ENCODE measurements around the gene SCN10A. TPM values are rescaled to one million over a fixed set of nuclear protein-coding genes. Genes with fewer than 3 reads are reported as not detected.

Gene SCN10A
- total and polyA plus RNA-seq, 2 experiments from 2014 or later, result 0.03 TPM; not detected in 1

- H3K9me3 Mint-ChIP-seq, result no peaks in the 10 kb centered on the region
- ATAC-seq, result no peak; the same call in 2 of the 3 replicates
- no peak overlapping the region for H3K27ac Mint-ChIP-seq
- H3K9me2 ChIP-seq (ENCODE audit: insufficient read depth), result no peaks in the 10 kb centered on the region; the same call in 1 of the 2 replicates
- peaks cover 4% of the 10 kb centered on the region; the same call in 2 of the 3 replicates for H3K4me1 Mint-ChIP-seq
- no peaks in the 10 kb centered on the region for H3F3A ChIP-seq (replicated peaks; ENCODE audit: low read depth)
- H3K4me3 ChIP-seq, result no peak overlapping the region
- no peaks in the 10 kb centered on the region for H3K36me3 Mint-ChIP-seq (ENCODE audit: low read depth)
- no peak overlapping the region for H3K4me2 ChIP-seq
- H3K4me3 Mint-ChIP-seq, result no peak overlapping the region
- TF ChIP-seq ETS1 (IDR thresholded peaks at IDR 0.05), result no peak
- TF ChIP-seq EZH2 (IDR thresholded peaks at IDR 0.05; ENCODE audit: low read depth, unreplicated experiment), result no peak
- TF ChIP-seq EZH2phosphoT487 (IDR thresholded peaks at IDR 0.05; ENCODE audit: unreplicated experiment), result no peak
- peaks cover 2% of the 10 kb centered on the region for H3K4me1 ChIP-seq (ENCODE audit: insufficient read depth)
- H3K27ac ChIP-seq (ENCODE audit: low read depth), result no peak overlapping the region
- no peak for DNase-seq (ENCODE audit: low spot score)
- H2AFZ ChIP-seq, result no peak overlapping the region
- H3K27me3 Mint-ChIP-seq (ENCODE audit: insufficient read depth, low read depth, poor library complexity), result peaks cover 4% of the 10 kb centered on the region
- no peaks in the 10 kb centered on the region for H4K20me1 ChIP-seq (replicated peaks; ENCODE audit: insufficient read depth)
- H3K79me2 ChIP-seq (replicated peaks; ENCODE audit: insufficient read depth), result no peaks in the 10 kb centered on the region
- H3K36me3 ChIP-seq (ENCODE audit: insufficient read depth), result no peaks in the 10 kb centered on the region
- H3K27me3 ChIP-seq (ENCODE audit: insufficient read depth), result no peaks in the 10 kb centered on the region
Observed at GRCh38 chr3:38726751-38727150, 89.3 kb downstream of the SCN10A start.

GRCh38 chr3:38725726-38726419 lies 90.1 kb downstream of the SCN10A start:
- no peak overlapping the region for H3K27ac ChIP-seq (ENCODE audit: low read depth)
- H3K27me3 ChIP-seq (ENCODE audit: insufficient read depth), result no peaks in the 10 kb centered on the region
- H3K9me3 Mint-ChIP-seq, result no peaks in the 10 kb centered on the region
- DNase-seq (ENCODE audit: low spot score) (no peak), ATAC-seq (no peak)
- no peaks in the 10 kb centered on the region for H4K20me1 ChIP-seq (replicated peaks; ENCODE audit: insufficient read depth)
- no peak overlapping the region for H3K4me3 ChIP-seq
- H3K79me2 ChIP-seq (replicated peaks; ENCODE audit: insufficient read depth), result no peaks in the 10 kb centered on the region
- peaks cover 12% of the 10 kb centered on the region for H3K4me1 Mint-ChIP-seq
- H3K9me2 ChIP-seq (ENCODE audit: insufficient read depth), result no peaks in the 10 kb centered on the region; the same call in 1 of the 2 replicates
- H3F3A ChIP-seq (replicated peaks; ENCODE audit: low read depth), result no peaks in the 10 kb centered on the region
- no peaks in the 10 kb centered on the region for H3K36me3 ChIP-seq (ENCODE audit: insufficient read depth)
- no peak overlapping the region for H3K4me2 ChIP-seq
- peaks cover 4% of the 10 kb centered on the region for H3K27me3 Mint-ChIP-seq (ENCODE audit: insufficient read depth, low read depth, poor library complexity)
- no peak overlapping the region for H3K4me3 Mint-ChIP-seq
- H3K4me1 ChIP-seq (ENCODE audit: insufficient read depth), result peaks cover 11% of the 10 kb centered on the region
- H3K36me3 Mint-ChIP-seq (ENCODE audit: low read depth), result no peaks in the 10 kb centered on the region
- TF ChIP-seq, protein P1, sequence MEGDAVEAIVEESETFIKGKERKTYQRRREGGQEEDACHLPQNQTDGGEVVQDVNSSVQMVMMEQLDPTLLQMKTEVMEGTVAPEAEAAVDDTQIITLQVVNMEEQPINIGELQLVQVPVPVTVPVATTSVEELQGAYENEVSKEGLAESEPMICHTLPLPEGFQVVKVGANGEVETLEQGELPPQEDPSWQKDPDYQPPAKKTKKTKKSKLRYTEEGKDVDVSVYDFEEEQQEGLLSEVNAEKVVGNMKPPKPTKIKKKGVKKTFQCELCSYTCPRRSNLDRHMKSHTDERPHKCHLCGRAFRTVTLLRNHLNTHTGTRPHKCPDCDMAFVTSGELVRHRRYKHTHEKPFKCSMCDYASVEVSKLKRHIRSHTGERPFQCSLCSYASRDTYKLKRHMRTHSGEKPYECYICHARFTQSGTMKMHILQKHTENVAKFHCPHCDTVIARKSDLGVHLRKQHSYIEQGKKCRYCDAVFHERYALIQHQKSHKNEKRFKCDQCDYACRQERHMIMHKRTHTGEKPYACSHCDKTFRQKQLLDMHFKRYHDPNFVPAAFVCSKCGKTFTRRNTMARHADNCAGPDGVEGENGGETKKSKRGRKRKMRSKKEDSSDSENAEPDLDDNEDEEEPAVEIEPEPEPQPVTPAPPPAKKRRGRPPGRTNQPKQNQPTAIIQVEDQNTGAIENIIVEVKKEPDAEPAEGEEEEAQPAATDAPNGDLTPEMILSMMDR (conservative IDR thresholded peaks at IDR 0.05; ENCODE audit: low read depth in 2 of 2), result no peak
- TF ChIP-seq EZH2 (IDR thresholded peaks at IDR 0.05; ENCODE audit: low read depth, unreplicated experiment) (no peak), ZNF114 (CRISPR knock-in tag; IDR thresholded peaks at IDR 0.05) (no peak), CREB1 (CRISPR knock-in tag; IDR thresholded peaks at IDR 0.05; ENCODE audit: low read depth) (no peak), JUNB (IDR thresholded peaks at IDR 0.05; ENCODE audit: unreplicated experiment) (no peak), ETS1 (IDR thresholded peaks at IDR 0.05) (no peak), ZNF462 (CRISPR knock-in tag; IDR thresholded peaks at IDR 0.05) (no peak), NANOG (IDR thresholded peaks at IDR 0.05; ENCODE audit: borderline replicate concordance) (no peak), STAT1 (IDR thresholded peaks at IDR 0.05; ENCODE audit: unreplicated experiment) (no peak)
- no peak overlapping the region for H2AFZ ChIP-seq
- no peak overlapping the region for H3K27ac Mint-ChIP-seq
